OCI-LY1 (cell line): Measurements from ENCODE around the gene FBXO5.

Experiments used
- H2AFZ ChIP-seq: fragments of 200-600 bp; sonication (generic), shearing (Covaris generic); 2 replicates; pipeline ENCODE4 v1.6.0; 2014; ENCODE audit warnings: antibody characterized with exemption, mild to moderate bottlenecking, low read length
- H3F3A ChIP-seq: fragments of 200-600 bp; sonication (generic), shearing (Covaris generic); 2 replicates; pipeline ENCODE4 v1.6.0; 2014; ENCODE audit warnings: mild to moderate bottlenecking, antibody characterized with exemption, low read length, moderate library complexity; ENCODE audit not compliant: insufficient read depth
- H3K27ac ChIP-seq: fragments of 200-600 bp; sonication (generic); 2 replicates; pipeline ENCODE4 v1.5.1; 2014; ENCODE audit warnings: low read length, mixed run types, mild to moderate bottlenecking, low read depth; ENCODE audit not compliant: poor library complexity, severe bottlenecking
- H3K27me3 ChIP-seq: fragments of 200-600 bp; sonication (generic); 2 replicates; pipeline ENCODE4 v1.6.0; 2014; ENCODE audit warnings: antibody characterized with exemption, mild to moderate bottlenecking, low read length, moderate library complexity; ENCODE audit not compliant: insufficient read depth
- H3K36me3 ChIP-seq: fragments of 200-600 bp; sonication (generic); 2 replicates; pipeline ENCODE4 v1.6.1; 2014; ENCODE audit warnings: mild to moderate bottlenecking, antibody characterized with exemption, low read length, moderate library complexity, mixed read lengths; ENCODE audit not compliant: insufficient read depth
- H3K4me1 ChIP-seq: fragments of 200-600 bp; sonication (generic); 2 replicates; pipeline ENCODE4 v1.5.1; 2014; ENCODE audit warnings: mild to moderate bottlenecking, low read length, moderate library complexity; ENCODE audit not compliant: insufficient read depth, severe bottlenecking
- H3K4me2 ChIP-seq: fragments of 200-600 bp; sonication (generic), shearing (Covaris generic); 2 replicates; pipeline ENCODE4 v1.6.1; 2014; ENCODE audit warnings: low read length
- H3K4me3 ChIP-seq: fragments of 200-600 bp; sonication (generic); 2 replicates; pipeline ENCODE4 v1.5.1; 2014; ENCODE audit warnings: low read length, low read depth, mild to moderate bottlenecking, mixed read lengths; ENCODE audit not compliant: poor library complexity, severe bottlenecking
- H3K79me2 ChIP-seq: fragments of 200-600 bp; shearing (Covaris generic); 2 replicates; pipeline ENCODE4 v1.6.1; 2016; ENCODE audit warnings: mixed run types, low read length, mixed read lengths; ENCODE audit not compliant: insufficient read depth
- H3K9ac ChIP-seq: fragments of 200-600 bp; sonication (generic), shearing (Covaris generic); 2 replicates; pipeline ENCODE4 v1.6.1; 2014; ENCODE audit warnings: mild to moderate bottlenecking, low read length, mixed read lengths
- H3K9me2 ChIP-seq: fragments of 200-600 bp; sonication (generic), shearing (Covaris generic); 2 replicates; pipeline ENCODE4 v1.6.1; 2014; ENCODE audit warnings: low read depth, mild to moderate bottlenecking, low read length, mixed read lengths
- H3K9me3 ChIP-seq: fragments of 200-600 bp; shearing (Covaris generic); 2 replicates; pipeline ENCODE4 v1.6.1; 2014; ENCODE audit warnings: low read length, mixed read lengths
- H4K20me1 ChIP-seq: fragments of 200-600 bp; sonication (generic), shearing (Covaris generic); 2 replicates; pipeline ENCODE4 v1.6.0; 2016; ENCODE audit warnings: mild to moderate bottlenecking, low read length; ENCODE audit not compliant: insufficient read depth
- EZH2 ChIP-seq: fragments of 200-600 bp; sonication (generic), shearing (Covaris generic); IDR thresholded peaks from 2 replicates; pipeline ENCODE4 v1.8.0; 2017; ENCODE audit warnings: borderline replicate concordance, mixed run types, mild to moderate bottlenecking, antibody characterized with exemption, low read length, moderate library complexity, mixed read lengths
- TF ChIP-seq, protein P1 (sequence below): fragments of 200-600 bp; sonication (generic), shearing (Covaris generic); IDR thresholded peaks from 2 replicates; pipeline ENCODE4 v1.5.1; 2017; ENCODE audit warnings: mild to moderate bottlenecking, antibody characterized with exemption, low read length, moderate library complexity, mixed read lengths

Gene FBXO5

DNA sequence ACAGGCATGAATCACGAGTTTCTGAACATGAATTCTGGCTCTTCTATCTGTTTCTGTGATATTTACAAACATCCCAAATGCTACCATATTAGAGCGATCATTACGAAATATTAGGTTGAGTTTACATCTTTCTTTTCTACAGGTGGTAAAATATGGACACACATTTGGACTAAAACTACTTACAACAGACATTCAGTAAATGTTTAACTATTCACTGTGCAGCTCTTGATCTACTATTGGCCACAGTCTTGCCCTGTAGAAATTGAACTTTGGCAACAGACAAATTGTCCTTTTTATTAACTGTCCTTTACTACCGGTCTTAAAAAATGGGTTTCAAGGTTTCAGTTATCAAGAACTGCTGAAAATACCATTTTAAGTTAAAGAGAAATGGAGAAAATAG lies 46.1 kb upstream of the FBXO5 start:
- no peaks in the 10 kb centered on the region for H3K36me3 ChIP-seq
- H3K27me3 ChIP-seq, result no peaks in the 10 kb centered on the region
- no peak overlapping the region for H3K4me2 ChIP-seq
- H3K9ac ChIP-seq, result no peak overlapping the region
- no peaks in the 10 kb centered on the region for H3K9me2 ChIP-seq
- H4K20me1 ChIP-seq, result no peaks in the 10 kb centered on the region
- H3K79me2 ChIP-seq, result no peaks in the 10 kb centered on the region
- no peaks in the 10 kb centered on the region for H3K4me1 ChIP-seq
- no peak for TF ChIP-seq EZH2
- TF ChIP-seq, protein P1, sequence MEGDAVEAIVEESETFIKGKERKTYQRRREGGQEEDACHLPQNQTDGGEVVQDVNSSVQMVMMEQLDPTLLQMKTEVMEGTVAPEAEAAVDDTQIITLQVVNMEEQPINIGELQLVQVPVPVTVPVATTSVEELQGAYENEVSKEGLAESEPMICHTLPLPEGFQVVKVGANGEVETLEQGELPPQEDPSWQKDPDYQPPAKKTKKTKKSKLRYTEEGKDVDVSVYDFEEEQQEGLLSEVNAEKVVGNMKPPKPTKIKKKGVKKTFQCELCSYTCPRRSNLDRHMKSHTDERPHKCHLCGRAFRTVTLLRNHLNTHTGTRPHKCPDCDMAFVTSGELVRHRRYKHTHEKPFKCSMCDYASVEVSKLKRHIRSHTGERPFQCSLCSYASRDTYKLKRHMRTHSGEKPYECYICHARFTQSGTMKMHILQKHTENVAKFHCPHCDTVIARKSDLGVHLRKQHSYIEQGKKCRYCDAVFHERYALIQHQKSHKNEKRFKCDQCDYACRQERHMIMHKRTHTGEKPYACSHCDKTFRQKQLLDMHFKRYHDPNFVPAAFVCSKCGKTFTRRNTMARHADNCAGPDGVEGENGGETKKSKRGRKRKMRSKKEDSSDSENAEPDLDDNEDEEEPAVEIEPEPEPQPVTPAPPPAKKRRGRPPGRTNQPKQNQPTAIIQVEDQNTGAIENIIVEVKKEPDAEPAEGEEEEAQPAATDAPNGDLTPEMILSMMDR, result no peak
- H3K9me3 ChIP-seq, result no peaks in the 10 kb centered on the region
- H3F3A ChIP-seq, result no peaks in the 10 kb centered on the region
- no peak overlapping the region for H3K27ac ChIP-seq
- no peak overlapping the region for H3K4me3 ChIP-seq
- H2AFZ ChIP-seq, result no peak overlapping the region

DNA sequence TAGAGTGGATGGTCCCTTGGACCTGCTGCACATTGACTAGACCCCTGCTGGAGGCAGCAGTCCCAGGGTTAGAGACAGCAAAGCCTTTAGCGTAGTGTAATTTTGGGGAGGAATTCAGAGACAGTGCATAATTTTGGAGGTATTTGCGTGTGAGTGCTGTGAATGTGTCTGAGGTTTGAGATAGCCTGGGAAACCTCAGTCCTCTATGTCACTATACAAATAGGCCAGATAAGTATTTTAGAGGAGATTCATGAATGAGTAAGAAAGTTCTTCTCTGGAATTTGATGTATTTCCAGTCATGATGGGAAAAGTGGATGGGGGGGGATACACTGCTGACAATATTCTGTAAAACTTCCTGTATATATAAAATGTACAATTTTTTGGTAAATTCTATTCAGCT lies 45.4 kb upstream of the FBXO5 start:
- Histone ChIP-seq H3K4me3 (no peak overlapping the region), H4K20me1 (no peaks in the 10 kb centered on the region), H3K4me1 (no peaks in the 10 kb centered on the region), H3K27me3 (no peaks in the 10 kb centered on the region), H3K9me3 (no peaks in the 10 kb centered on the region), H3K9me2 (no peaks in the 10 kb centered on the region), H3K36me3 (no peaks in the 10 kb centered on the region), H2AFZ (no peak overlapping the region), H3K9ac (no peak overlapping the region), H3K79me2 (no peaks in the 10 kb centered on the region), H3F3A (no peaks in the 10 kb centered on the region), H3K27ac (no peak overlapping the region), H3K4me2 (no peak overlapping the region)
- TF ChIP-seq, protein P1, result no peak
- TF ChIP-seq EZH2, result no peak

DNA sequence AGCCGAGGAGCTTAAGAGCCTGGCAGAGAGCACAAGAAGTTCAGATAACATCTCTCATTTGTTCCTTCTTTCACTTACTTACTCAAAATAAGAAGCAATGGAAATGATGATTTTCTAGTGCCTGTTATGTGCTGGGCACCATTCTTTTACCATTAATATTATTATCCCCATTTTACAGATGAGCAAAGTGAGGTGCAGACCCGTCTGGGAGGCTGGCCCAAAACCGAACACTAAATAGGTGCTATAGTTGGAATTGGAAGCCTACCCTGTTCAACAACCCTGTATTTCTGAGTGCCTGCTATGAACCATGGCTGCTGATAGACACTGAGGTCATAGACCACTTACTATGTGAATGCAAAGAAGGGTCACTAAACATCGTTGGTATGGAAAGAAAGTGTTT lies 44.6 kb upstream of the FBXO5 start:
- TF ChIP-seq, protein P1, result no peak
- TF ChIP-seq EZH2, result no peak
- Histone ChIP-seq H2AFZ (no peak overlapping the region), H3K9me3 (no peaks in the 10 kb centered on the region), H3K27me3 (no peaks in the 10 kb centered on the region), H3K4me3 (no peak overlapping the region), H3K36me3 (no peaks in the 10 kb centered on the region), H3K4me2 (no peak overlapping the region), H4K20me1 (no peaks in the 10 kb centered on the region), H3K4me1 (no peaks in the 10 kb centered on the region), H3K79me2 (no peaks in the 10 kb centered on the region), H3K27ac (no peak overlapping the region), H3F3A (no peaks in the 10 kb centered on the region), H3K9me2 (no peaks in the 10 kb centered on the region), H3K9ac (no peak overlapping the region)
